SK-N-SH (cell line): ENCODE results near the gene WDR75. TPM values are rescaled to one million over a fixed set of nuclear protein-coding genes. Genes with fewer than 3 reads are reported as not detected.

Experiments used
- CTCF ChIA-PET: fragments of 300-600, 350-600 bp; formaldehyde crosslinking; extraction: SDS; loops from one replicate; lab custom pipeline; 2021; lab: Yijun Ruan, JAX
- POLR2A ChIA-PET: fragments of 350-600 bp; sonication (Branson Sonifier 250); formaldehyde crosslinking; extraction: SDS; loops from one replicate; lab custom pipeline; 2020; ENCODE audit warnings: antibody characterized with exemption, inconsistent platforms; lab: Yijun Ruan, JAX
- DNase-seq: peaks from one replicate; pipeline ENCODE4 v3.0.0; 2012
- H2AFZ ChIP-seq: fragments of 200-600 bp; sonication (generic); 2 replicates; pipeline ENCODE4 v1.8.1; 2016; ENCODE audit warnings: antibody characterized with exemption, mild to moderate bottlenecking, low read depth
- H3F3A ChIP-seq: fragments of 200-600 bp; sonication (generic); replicated peaks from 2 replicates; pipeline ENCODE3; 2016; ENCODE audit warnings: antibody characterized with exemption, mild to moderate bottlenecking; ENCODE audit not compliant: insufficient read depth
- H3K27ac ChIP-seq, 2 experiments: fragments of 200-500 bp in 1 of 2; fragments of 200-600 bp in 1 of 2; sonication (Bioruptor generic) in 1 of 2; sonication (generic), shearing (Covaris generic) in 1 of 2; 2 replicates each; pipeline versions ENCODE4 v1.5.1 to v1.6.1; 2014 to 2016; ENCODE audit warnings: low read depth in 2 of 2, inconsistent platforms in 1 of 2, low read length in 1 of 2, mild to moderate bottlenecking in 1 of 2, mixed read lengths in 1 of 2
- H3K27me3 ChIP-seq: fragments of 200-600 bp; sonication (generic), shearing (Covaris generic); 2 replicates; pipeline ENCODE4 v1.6.1; 2016; ENCODE audit warnings: mixed run types; ENCODE audit not compliant: insufficient read depth
- H3K36me3 ChIP-seq, 2 experiments: fragments of 200-500 bp in 1 of 2; fragments of 200-600 bp in 1 of 2; sonication (Bioruptor generic) in 1 of 2; sonication (generic) in 1 of 2; replicated peaks in 1 of 2; 2 replicates each; pipeline versions ENCODE3 to v1.5.1; 2014 to 2016; ENCODE audit warnings: low read length in 1 of 2, mild to moderate bottlenecking in 1 of 2; ENCODE audit not compliant: insufficient read depth in 2 of 2, control insufficient read depth in 1 of 2
- H3K4me1 ChIP-seq, 2 experiments: fragments of 200-500 bp in 1 of 2; fragments of 200-600 bp in 1 of 2; sonication (Bioruptor generic) in 1 of 2; sonication (generic), shearing (Covaris generic) in 1 of 2; 2 replicates each; pipeline versions ENCODE4 v1.5.1 to v1.6.1; 2014 to 2016; ENCODE audit warnings: low read depth in 1 of 2, low read length in 1 of 2, mixed run types in 1 of 2; ENCODE audit not compliant: insufficient read depth in 2 of 2, control insufficient read depth in 1 of 2
- H3K4me2 ChIP-seq: fragments of 200-600 bp; sonication (generic), shearing (Covaris generic); 2 replicates; pipeline ENCODE4 v1.6.1; 2017; ENCODE audit warnings: mixed run types
- H3K4me3 ChIP-seq, 2 experiments: fragments of 200-500 bp in 1 of 2; fragments of 200-600 bp in 1 of 2; sonication (Bioruptor generic) in 1 of 2; sonication (generic), shearing (Covaris generic) in 1 of 2; 2 replicates each; pipeline versions ENCODE4 v1.5.1 to v1.8.1; 2014 to 2016; ENCODE audit warnings: low read depth in 2 of 2, inconsistent platforms in 1 of 2, low read length in 1 of 2, mild to moderate bottlenecking in 1 of 2, mixed read lengths in 1 of 2, moderate library complexity in 1 of 2
- H3K79me2 ChIP-seq: fragments of 200-600 bp; sonication (generic); 2 replicates; pipeline ENCODE4 v1.8.1; 2017; ENCODE audit warnings: mild to moderate bottlenecking; ENCODE audit not compliant: insufficient read depth
- H3K9ac ChIP-seq: fragments of 200-600 bp; sonication (generic); 2 replicates; pipeline ENCODE4 v1.6.1; 2017; ENCODE audit warnings: mixed run types
- H3K9me2 ChIP-seq: fragments of 200-600 bp; sonication (generic); 2 replicates; pipeline ENCODE4 v1.6.1; 2017; ENCODE audit warnings: mixed run types
- H3K9me3 ChIP-seq: fragments of 200-600 bp; sonication (generic); 2 replicates; pipeline ENCODE4 v1.6.1; 2017; ENCODE audit warnings: mixed run types, mild to moderate bottlenecking, moderate library complexity
- H4K20me1 ChIP-seq: fragments of 200-600 bp; sonication (generic); 2 replicates; pipeline ENCODE4 v1.6.1; 2017; ENCODE audit warnings: mild to moderate bottlenecking, mixed run types; ENCODE audit not compliant: insufficient read depth
- ELF1 ChIP-seq: IDR thresholded peaks from 2 replicates; pipeline ENCODE4 v1.4.0; 2012
- EZH2phosphoT487 ChIP-seq: fragments of 200-600 bp; sonication (generic); IDR thresholded peaks from 2 replicates; pipeline ENCODE4 v1.6.1; 2017; ENCODE audit warnings: low read depth, mixed run types, mild to moderate bottlenecking, antibody characterized with exemption, moderate library complexity, borderline replicate concordance
- FOSL2 ChIP-seq: IDR thresholded peaks from 2 replicates; pipeline ENCODE4 v1.4.0; 2012; ENCODE audit warnings: low read depth, mild to moderate bottlenecking, moderate library complexity, borderline replicate concordance
- FOXJ3 ChIP-seq: sonication (generic); formaldehyde crosslinking; IDR thresholded peaks from 2 replicates; pipeline ENCODE4 v1.5.1; 2020; ENCODE audit warnings: mild to moderate bottlenecking, missing genetic modification reagents
- FOXM1 ChIP-seq: IDR thresholded peaks from 2 replicates; pipeline ENCODE4 v1.4.0; 2012; ENCODE audit warnings: low read depth, mild to moderate bottlenecking
- JUND ChIP-seq: IDR thresholded peaks from 2 replicates; pipeline ENCODE4 v1.4.0; 2012
- MEF2A ChIP-seq: IDR thresholded peaks from 2 replicates; pipeline ENCODE4 v1.4.0; 2012; ENCODE audit warnings: low read depth, borderline replicate concordance
- NFIC ChIP-seq: IDR thresholded peaks from 2 replicates; pipeline ENCODE4 v1.4.0; 2012; ENCODE audit warnings: borderline replicate concordance
- POLR2AphosphoS5 ChIP-seq: IDR thresholded peaks from 2 replicates; pipeline ENCODE4 v1.6.1; 2012; ENCODE audit warnings: low read depth, low read length
- RCOR1 ChIP-seq: fragments of 150-350 bp; IDR thresholded peaks from 2 replicates; pipeline ENCODE4 v1.6.1; 2017; ENCODE audit warnings: antibody characterized with exemption, low read length
- RXRA ChIP-seq: IDR thresholded peaks from 2 replicates; pipeline ENCODE4 v1.4.0; 2012; ENCODE audit warnings: low read depth, mild to moderate bottlenecking, borderline replicate concordance
- SMC3 ChIP-seq: IDR thresholded peaks from 2 replicates; pipeline ENCODE4 v1.6.1; 2012; ENCODE audit warnings: low read depth, low read length, improper control_type of control experiment
- TAF1 ChIP-seq: IDR thresholded peaks from 2 replicates; pipeline ENCODE4 v1.6.1; 2012; ENCODE audit warnings: low read depth, mild to moderate bottlenecking, low read length, moderate library complexity, borderline replicate concordance
- TCF12 ChIP-seq: IDR thresholded peaks from 2 replicates; pipeline ENCODE4 v1.4.0; 2012
- YY1 ChIP-seq: IDR thresholded peaks from 2 replicates; pipeline ENCODE4 v1.4.0; 2012; ENCODE audit warnings: low read depth, mild to moderate bottlenecking
- WGBS: methylation state at CpG from one replicate; pipeline ENCODE4 v1.1.6; 2017; ENCODE audit warnings: low lambda C conversion rate; 5-methylcytosine and 5-hydroxymethylcytosine counted together
- polyA plus RNA-seq, 3 experiments: library from polyadenylated mRNA; depleted of rRNA; stranded (reverse); fragments of >200 nt; gene quantifications; 2 replicates each; pipeline ENCODE4 v1.2.3, GENCODE V29; 2012
- TF ChIP-seq, protein P1 (sequence below): fragments of 150-350 bp; IDR thresholded peaks from 2 replicates; pipeline ENCODE4 v1.6.1; 2017; ENCODE audit warnings: antibody characterized with exemption, low read length, low read depth, borderline replicate concordance
- TF ChIP-seq, protein P2 (sequence below): IDR thresholded peaks from 2 replicates; pipeline ENCODE4 v1.4.0; 2012; ENCODE audit warnings: low read depth
- TF ChIP-seq, protein P3 (sequence below): IDR thresholded peaks from 2 replicates; pipeline ENCODE4; 2012
- TF ChIP-seq, protein P4 (sequence below): fragments of 200-600 bp; sonication (generic); IDR thresholded peaks from 2 replicates; pipeline ENCODE4 v1.6.1; 2017; ENCODE audit warnings: antibody characterized with exemption, mild to moderate bottlenecking, moderate library complexity

Gene WDR75
- polyA plus RNA-seq, 1 of the 3 experiments (the other 2 are of a cell fraction) = 25.6 TPM

DNA sequence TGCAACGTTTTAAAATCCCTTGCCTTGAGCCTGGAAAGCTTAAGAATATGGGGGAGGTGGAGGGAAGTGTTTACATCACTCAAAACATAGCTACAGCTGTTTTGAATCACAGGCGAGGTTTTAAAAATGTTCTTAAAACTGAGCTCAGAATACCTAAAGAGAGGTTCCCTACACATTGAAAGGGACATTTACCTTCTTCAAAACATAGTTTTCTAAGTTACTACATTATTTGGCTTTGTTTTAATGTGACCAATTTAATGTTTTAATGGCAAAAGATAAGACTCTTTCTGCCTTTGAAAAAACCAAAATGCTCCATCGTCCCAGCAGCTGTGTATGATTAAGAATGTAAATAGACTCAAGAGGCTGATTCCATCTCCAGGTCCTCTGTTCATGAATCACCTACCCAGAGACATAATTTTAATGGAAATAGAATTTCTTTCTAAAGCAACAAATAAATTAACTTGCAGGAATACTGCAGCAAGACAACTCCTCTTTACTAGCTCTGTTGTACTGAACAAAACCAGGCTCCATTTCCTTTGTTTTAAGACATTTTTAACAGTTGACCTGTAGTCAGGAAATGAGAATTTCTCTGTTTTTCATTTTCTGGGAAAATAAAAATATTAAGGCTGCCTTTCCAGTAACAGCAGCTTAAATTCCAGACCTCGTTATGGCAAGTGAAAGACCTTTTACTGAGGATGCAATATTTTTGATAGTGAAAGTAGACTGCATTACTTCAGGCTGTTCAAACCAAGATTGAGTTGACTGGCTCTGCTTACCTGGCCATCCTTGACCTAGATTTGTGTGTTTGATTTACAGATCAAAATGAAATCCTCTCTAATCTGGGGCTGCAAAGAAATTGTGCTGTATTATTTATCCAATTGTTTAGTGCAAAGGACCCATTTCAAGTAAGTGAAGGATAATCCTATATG lies 33.7 kb upstream of the WDR75 start (continued):
- TF ChIP-seq, protein P1, sequence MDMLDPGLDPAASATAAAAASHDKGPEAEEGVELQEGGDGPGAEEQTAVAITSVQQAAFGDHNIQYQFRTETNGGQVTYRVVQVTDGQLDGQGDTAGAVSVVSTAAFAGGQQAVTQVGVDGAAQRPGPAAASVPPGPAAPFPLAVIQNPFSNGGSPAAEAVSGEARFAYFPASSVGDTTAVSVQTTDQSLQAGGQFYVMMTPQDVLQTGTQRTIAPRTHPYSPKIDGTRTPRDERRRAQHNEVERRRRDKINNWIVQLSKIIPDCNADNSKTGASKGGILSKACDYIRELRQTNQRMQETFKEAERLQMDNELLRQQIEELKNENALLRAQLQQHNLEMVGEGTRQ = no peak
- TF ChIP-seq SMC3 = no peak
- TF ChIP-seq NFIC = peak; percentile 56
- TF ChIP-seq MEF2A = peak; percentile 79
- TF ChIP-seq FOXJ3 (CRISPR knock-in tag) = 0 out of 2 replicates have a peak, but pooled peaks have one; percentile 32
- TF ChIP-seq TCF12 = peak; percentile 98

DNA sequence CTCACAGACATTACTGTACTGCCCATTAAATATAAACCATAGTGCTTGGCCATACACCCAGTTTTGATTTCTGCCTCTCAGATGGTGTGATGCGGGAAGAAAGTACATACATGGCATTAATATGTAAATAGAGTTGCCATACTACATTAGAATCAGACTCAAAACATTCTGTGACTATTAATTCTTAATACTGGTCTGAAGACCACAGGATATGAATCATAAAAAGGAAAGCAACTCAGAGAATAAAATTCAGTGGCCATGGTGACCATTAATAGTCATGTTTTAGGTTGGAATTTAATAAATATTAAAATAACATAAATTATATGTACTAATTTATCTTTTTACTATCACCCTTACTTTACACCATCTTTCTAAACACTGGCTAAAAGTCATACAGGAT lies 33.0 kb upstream of the WDR75 start:
- TF ChIP-seq RCOR1 (no peak), JUND (peak; percentile 40; the same call in 1 of the 2 replicates), FOXM1 (no peak), SMC3 (no peak), TAF1 (no peak), ELF1 (no peak), FOXJ3 (CRISPR knock-in tag) (no peak), FOSL2 (peak; percentile 38; the same call in 1 of the 2 replicates), RXRA (no peak), YY1 (no peak), POLR2AphosphoS5 (no peak), NFIC (no peak), MEF2A (no peak), EZH2phosphoT487 (no peak)
- TF ChIP-seq, protein P2, sequence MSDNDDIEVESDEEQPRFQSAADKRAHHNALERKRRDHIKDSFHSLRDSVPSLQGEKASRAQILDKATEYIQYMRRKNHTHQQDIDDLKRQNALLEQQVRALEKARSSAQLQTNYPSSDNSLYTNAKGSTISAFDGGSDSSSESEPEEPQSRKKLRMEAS = no peak
- TF ChIP-seq, protein P3, sequence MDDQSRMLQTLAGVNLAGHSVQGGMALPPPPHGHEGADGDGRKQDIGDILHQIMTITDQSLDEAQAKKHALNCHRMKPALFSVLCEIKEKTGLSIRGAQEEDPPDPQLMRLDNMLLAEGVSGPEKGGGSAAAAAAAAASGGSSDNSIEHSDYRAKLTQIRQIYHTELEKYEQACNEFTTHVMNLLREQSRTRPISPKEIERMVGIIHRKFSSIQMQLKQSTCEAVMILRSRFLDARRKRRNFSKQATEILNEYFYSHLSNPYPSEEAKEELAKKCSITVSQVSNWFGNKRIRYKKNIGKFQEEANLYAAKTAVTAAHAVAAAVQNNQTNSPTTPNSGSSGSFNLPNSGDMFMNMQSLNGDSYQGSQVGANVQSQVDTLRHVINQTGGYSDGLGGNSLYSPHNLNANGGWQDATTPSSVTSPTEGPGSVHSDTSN = peak; percentile 36
- TF ChIP-seq, protein P4, sequence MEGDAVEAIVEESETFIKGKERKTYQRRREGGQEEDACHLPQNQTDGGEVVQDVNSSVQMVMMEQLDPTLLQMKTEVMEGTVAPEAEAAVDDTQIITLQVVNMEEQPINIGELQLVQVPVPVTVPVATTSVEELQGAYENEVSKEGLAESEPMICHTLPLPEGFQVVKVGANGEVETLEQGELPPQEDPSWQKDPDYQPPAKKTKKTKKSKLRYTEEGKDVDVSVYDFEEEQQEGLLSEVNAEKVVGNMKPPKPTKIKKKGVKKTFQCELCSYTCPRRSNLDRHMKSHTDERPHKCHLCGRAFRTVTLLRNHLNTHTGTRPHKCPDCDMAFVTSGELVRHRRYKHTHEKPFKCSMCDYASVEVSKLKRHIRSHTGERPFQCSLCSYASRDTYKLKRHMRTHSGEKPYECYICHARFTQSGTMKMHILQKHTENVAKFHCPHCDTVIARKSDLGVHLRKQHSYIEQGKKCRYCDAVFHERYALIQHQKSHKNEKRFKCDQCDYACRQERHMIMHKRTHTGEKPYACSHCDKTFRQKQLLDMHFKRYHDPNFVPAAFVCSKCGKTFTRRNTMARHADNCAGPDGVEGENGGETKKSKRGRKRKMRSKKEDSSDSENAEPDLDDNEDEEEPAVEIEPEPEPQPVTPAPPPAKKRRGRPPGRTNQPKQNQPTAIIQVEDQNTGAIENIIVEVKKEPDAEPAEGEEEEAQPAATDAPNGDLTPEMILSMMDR = no peak
- H3K27me3 ChIP-seq = no peaks in the 10 kb centered on the region
- peak overlapping the region; percentile 21 to 45; a peak in 3 of 4 replicates for H3K4me3 ChIP-seq
- no peaks in the 10 kb centered on the region for H3K79me2 ChIP-seq
- peak overlapping the region; percentile 99 to 100 for H3K27ac ChIP-seq
- no peaks in the 10 kb centered on the region for H4K20me1 ChIP-seq
- 38% methylated on average over 1 of the region's 1 CpG for WGBS
- H3K9me3 ChIP-seq = no peaks in the 10 kb centered on the region
- CTCF ChIA-PET = interaction anchor here (1.4 to 2.3 kb wide), 5 partner anchors 121 to 1909 kb away, joined by 4 to 17 read pairs (median 8); no protein-coding TSS in a partner anchor
- no peaks in the 10 kb centered on the region for H3K36me3 ChIP-seq
- peaks cover 21 to 40% of the 10 kb centered on the region in 2 experiments; a peak in 3 of 4 replicates for H3K4me1 ChIP-seq
- peak overlapping the region; percentile 91 for H3K9ac ChIP-seq
- peaks cover 68% of the 10 kb centered on the region for H3F3A ChIP-seq
- H3K4me2 ChIP-seq = peak overlapping the region; percentile 77
- no peaks in the 10 kb centered on the region for H3K9me2 ChIP-seq
- no peak overlapping the region for H2AFZ ChIP-seq
- POLR2A ChIA-PET = no interaction called here
- peak; percentile 6 for DNase-seq
